Measurements from ENCODE around the gene MDM2. TPM values are rescaled to one million over a fixed set of nuclear protein-coding genes. Genes with fewer than 3 reads are reported as not detected.

The MDM2 gene
- total RNA-seq, 1 experiment from 2014 or later, result 86.4 TPM

GRCh38 chr12:68790081-68790951 lies 17.7 kb upstream of the MDM2 start:
- H3K4me1 ChIP-seq (ENCODE audit: insufficient read depth, low read length), result peaks cover 9% of the 10 kb centered on the region; the same call in 1 of the 2 replicates
- H3K27me3 ChIP-seq (ENCODE audit: low read length), result no peaks in the 10 kb centered on the region
- POLR2A ChIA-PET (ENCODE audit: unreplicated experiment), result no interaction called here
- DNase-seq (no peak), ATAC-seq (no peak)
- no peaks in the 10 kb centered on the region for H4K20me1 ChIP-seq (ENCODE audit: low read length)
- H3K9me2 ChIP-seq (replicated peaks; ENCODE audit: low read length), result no peaks in the 10 kb centered on the region
- H3K9ac ChIP-seq (ENCODE audit: low read length), result no peak overlapping the region
- no peaks in the 10 kb centered on the region for H3K9me3 ChIP-seq (ENCODE audit: low read length)
- no peak overlapping the region for H2AFZ ChIP-seq (ENCODE audit: low read length)
- intact Hi-C loops (cut with micrococcal nuclease), result no loop called here
- H3K27ac ChIP-seq (ENCODE audit: low read length), result no peak overlapping the region
- TF ChIP-seq EZH2phosphoT487 (IDR thresholded peaks at IDR 0.05; ENCODE audit: borderline replicate concordance, low read length) (no peak), CTCF (conservative IDR thresholded peaks at IDR 0.05; ENCODE audit: low read depth, low read length) (no peak), EZH2 (IDR thresholded peaks at IDR 0.05; ENCODE audit: low read length, unreplicated experiment) (no peak)
- no TSS peak for BruUV-seq (replicated peaks)
- no peak overlapping the region for H3K4me3 ChIP-seq (ENCODE audit: low read length)
- no peaks in the 10 kb centered on the region for H3F3A ChIP-seq (ENCODE audit: low read length, unreplicated experiment)
- no peaks in the 10 kb centered on the region for H3K36me3 ChIP-seq (ENCODE audit: low read depth, low read length)
- no peaks in the 10 kb centered on the region for H3K79me2 ChIP-seq (ENCODE audit: low read length)
- CTCF ChIA-PET, result interaction anchor here (1.1 kb wide), 1 partner anchor 40 kb away, joined by 3 read pairs; no protein-coding TSS in a partner anchor
- H3K4me2 ChIP-seq (ENCODE audit: low read length), result no peak overlapping the region

GRCh38 chr12:68790952-68791234 lies 17.1 kb upstream of the MDM2 start:
- no TSS peak for BruUV-seq (replicated peaks)
- intact Hi-C loops (cut with micrococcal nuclease), result no loop called here
- DNase-seq (no peak), ATAC-seq (no peak)
- H3K9me2 ChIP-seq (replicated peaks; ENCODE audit: low read length), result no peaks in the 10 kb centered on the region
- H3F3A ChIP-seq (ENCODE audit: low read length, unreplicated experiment), result no peaks in the 10 kb centered on the region
- no peaks in the 10 kb centered on the region for H3K36me3 ChIP-seq (ENCODE audit: low read depth, low read length)
- H3K9ac ChIP-seq (ENCODE audit: low read length), result no peak overlapping the region
- H3K27me3 ChIP-seq (ENCODE audit: low read length), result no peaks in the 10 kb centered on the region
- H3K4me2 ChIP-seq (ENCODE audit: low read length), result no peak overlapping the region
- TF ChIP-seq EZH2 (IDR thresholded peaks at IDR 0.05; ENCODE audit: low read length, unreplicated experiment), result no peak
- TF ChIP-seq CTCF (conservative IDR thresholded peaks at IDR 0.05; ENCODE audit: low read depth, low read length), result no peak
- TF ChIP-seq EZH2phosphoT487 (IDR thresholded peaks at IDR 0.05; ENCODE audit: borderline replicate concordance, low read length), result no peak
- H3K27ac ChIP-seq (ENCODE audit: low read length), result no peak overlapping the region
- H3K4me3 ChIP-seq (ENCODE audit: low read length), result no peak overlapping the region
- H3K79me2 ChIP-seq (ENCODE audit: low read length), result no peaks in the 10 kb centered on the region
- H4K20me1 ChIP-seq (ENCODE audit: low read length), result no peaks in the 10 kb centered on the region
- H3K9me3 ChIP-seq (ENCODE audit: low read length), result no peaks in the 10 kb centered on the region
- ChIA-PET POLR2A (ENCODE audit: unreplicated experiment) (no interaction called here), CTCF (interaction anchor here (1.1 kb wide), 1 partner anchor 39 kb away, joined by 3 read pairs; no protein-coding TSS in a partner anchor)
- no peak overlapping the region for H2AFZ ChIP-seq (ENCODE audit: low read length)
- H3K4me1 ChIP-seq (ENCODE audit: insufficient read depth, low read length), result peaks cover 10% of the 10 kb centered on the region; the same call in 1 of the 2 replicates

GRCh38 chr12:68791897-68792481 lies 16.0 kb upstream of the MDM2 start:
- POLR2A ChIA-PET (ENCODE audit: unreplicated experiment), result no interaction called here
- Histone ChIP-seq H4K20me1 (ENCODE audit: low read length) (no peaks in the 10 kb centered on the region), H3K4me3 (ENCODE audit: low read length) (no peak overlapping the region), H3K79me2 (ENCODE audit: low read length) (no peaks in the 10 kb centered on the region), H3K9ac (ENCODE audit: low read length) (no peak overlapping the region), H3K9me3 (ENCODE audit: low read length) (no peaks in the 10 kb centered on the region), H3K9me2 (replicated peaks; ENCODE audit: low read length) (no peaks in the 10 kb centered on the region), H3K27ac (ENCODE audit: low read length) (no peak overlapping the region), H3F3A (ENCODE audit: low read length, unreplicated experiment) (no peaks in the 10 kb centered on the region), H3K27me3 (ENCODE audit: low read length) (no peaks in the 10 kb centered on the region), H3K4me1 (ENCODE audit: insufficient read depth, low read length) (peaks cover 10% of the 10 kb centered on the region; the same call in 1 of the 2 replicates), H3K36me3 (ENCODE audit: low read depth, low read length) (no peaks in the 10 kb centered on the region), H3K4me2 (ENCODE audit: low read length) (no peak overlapping the region), H2AFZ (ENCODE audit: low read length) (no peak overlapping the region)
- no peak for ATAC-seq
- BruUV-seq (replicated peaks), result no TSS peak
- CTCF ChIA-PET, result interaction anchor here (1.1 kb wide), 1 partner anchor 38 kb away, joined by 3 read pairs; no protein-coding TSS in a partner anchor
- TF ChIP-seq EZH2 (IDR thresholded peaks at IDR 0.05; ENCODE audit: low read length, unreplicated experiment), result no peak
- TF ChIP-seq CTCF (conservative IDR thresholded peaks at IDR 0.05; ENCODE audit: low read depth, low read length), result no peak
- TF ChIP-seq EZH2phosphoT487 (IDR thresholded peaks at IDR 0.05; ENCODE audit: borderline replicate concordance, low read length), result no peak
- intact Hi-C loops (cut with micrococcal nuclease), result no loop called here
- DNase-seq, result no peak

Measured in PC-3 (cell line).